Upper lobe of left lung (tissue), 6 donors: Measurements from ENCODE around the gene E2F4. TPM values are rescaled to one million over a fixed set of nuclear protein-coding genes. Genes with fewer than 3 reads are reported as not detected.

Experiments used
- ATAC-seq, 2 donors: fragments of 200-7000 bp; cut with Tn5 transposase; one replicate each; pipeline ENCODE4 v1.9.1; 2022; ENCODE audit warnings: mild to moderate bottlenecking in 2 of 2, moderate library complexity in 2 of 2; ENCODE audit not compliant: low FRiP score in 2 of 2
- DNase-seq, 2 donors: peaks; one replicate each; pipeline ENCODE4 v3.0.0-alpha.2; 2019 to 2020
- H3K27ac ChIP-seq, 4 donors: fragments of 200-600 bp; sonication (generic); one replicate each; pipeline ENCODE4 v1.5.1; 2016 to 2019
- H3K27me3 ChIP-seq, 4 donors: fragments of 200-600 bp; sonication (generic); one replicate each; pipeline ENCODE4 v1.5.1; 2017 to 2019
- H3K36me3 ChIP-seq, 4 donors: fragments of 200-600 bp; sonication (generic); one replicate each; pipeline ENCODE4 v1.5.1; 2016 to 2019
- H3K4me1 ChIP-seq, 4 donors: fragments of 200-600 bp; sonication (generic); one replicate each; pipeline ENCODE4 v1.5.1; 2018 to 2019
- H3K4me3 ChIP-seq, 4 donors: fragments of 200-600 bp; sonication (generic); one replicate each; pipeline ENCODE4 v1.5.1; 2017 to 2019; ENCODE audit warnings: mild to moderate bottlenecking in 2 of 4, moderate library complexity in 1 of 4
- H3K9me3 ChIP-seq, 4 donors: fragments of 200-600 bp; sonication (generic); one replicate each; pipeline ENCODE4 v1.5.1; 2018 to 2019
- EP300 ChIP-seq, 4 donors: sonication (generic); formaldehyde crosslinking; IDR thresholded peaks; one replicate each; pipeline ENCODE4 v1.5.1; 2017; ENCODE audit warnings: antibody characterized with exemption in 4 of 4, control low read depth in 2 of 4
- POLR2A ChIP-seq, 4 donors: fragments of 450-650 bp; IDR thresholded peaks; one replicate each; pipeline ENCODE4 v1.5.1; 2016 to 2017; ENCODE audit warnings: antibody characterized with exemption in 4 of 4, mild to moderate bottlenecking in 2 of 4
- POLR2AphosphoS5 ChIP-seq, 2 donors: sonication (generic); formaldehyde crosslinking; IDR thresholded peaks; one replicate each; pipeline ENCODE4 v1.5.1; 2017; ENCODE audit warnings: antibody characterized with exemption in 2 of 2
- WGBS, 2 donors: methylation state at CpG; one replicate each; pipeline ENCODE4 v1.1.5; 2017 to 2018; 5-methylcytosine and 5-hydroxymethylcytosine counted together
- total RNA-seq, 6 donors: library from RNA; depleted of rRNA in 4 of 6; stranded (reverse); fragments of >200 nt in 4 of 6; gene quantifications; one replicate each; pipeline versions ENCODE4 v1.1.0 to v1.2.1, GENCODE V29; 2016 to 2021
- TF ChIP-seq, protein P1 (sequence below), 6 experiments: fragments of 450-650 bp in 4 of 6; fragments of 200-600 bp in 2 of 6; sonication (generic) in 2 of 6; IDR thresholded peaks; one replicate each; pipeline ENCODE4 v1.5.1; 2016 to 2019; ENCODE audit warnings: antibody characterized with exemption in 6 of 6
- donor health status: DM: no; HTN: no; CAD: no; lungs with moderate emphysema.
- donor health status: DM: no; HTN: yes; CAD: no; lungs with severe emphysema.

E2F4 gene
- total RNA-seq, 6 donors from 2014 or later = 55.7 to 124 (median 85.4) TPM

DNA sequence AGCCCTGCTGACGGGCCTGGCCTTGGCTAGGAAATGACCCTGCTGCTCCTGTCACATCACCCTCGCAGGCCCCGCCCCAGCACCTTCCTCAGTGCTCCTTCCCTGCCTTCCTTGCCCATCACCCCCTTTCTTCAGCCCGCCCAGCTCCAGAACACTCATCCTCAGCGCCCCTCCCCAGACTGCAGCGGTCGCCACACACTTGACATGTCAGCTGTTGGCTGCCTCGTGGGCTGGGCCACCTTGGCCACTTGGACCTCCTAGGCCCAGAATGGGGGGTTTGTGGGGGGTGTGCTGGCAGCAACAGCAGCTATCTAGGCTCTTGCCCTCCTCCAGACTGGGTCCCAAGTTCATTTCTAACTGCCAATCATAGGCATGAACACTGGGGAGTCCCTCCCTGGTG is 17.6 kb downstream of the E2F4 start:
- Histone ChIP-seq H3K27me3 (no peaks in the 10 kb centered on the region), H3K4me1 (peaks cover 0 to 14% (median 4%) of the 10 kb centered on the region in 4 donors), H3K36me3 (peaks cover 0 to 16% (median under 1%) of the 10 kb centered on the region in 4 donors), H3K4me3 (no peak overlapping the region), H3K9me3 (no peaks in the 10 kb centered on the region), H3K27ac (no peak overlapping the region)
- DNase-seq = no peak
- TF ChIP-seq, protein P1, sequence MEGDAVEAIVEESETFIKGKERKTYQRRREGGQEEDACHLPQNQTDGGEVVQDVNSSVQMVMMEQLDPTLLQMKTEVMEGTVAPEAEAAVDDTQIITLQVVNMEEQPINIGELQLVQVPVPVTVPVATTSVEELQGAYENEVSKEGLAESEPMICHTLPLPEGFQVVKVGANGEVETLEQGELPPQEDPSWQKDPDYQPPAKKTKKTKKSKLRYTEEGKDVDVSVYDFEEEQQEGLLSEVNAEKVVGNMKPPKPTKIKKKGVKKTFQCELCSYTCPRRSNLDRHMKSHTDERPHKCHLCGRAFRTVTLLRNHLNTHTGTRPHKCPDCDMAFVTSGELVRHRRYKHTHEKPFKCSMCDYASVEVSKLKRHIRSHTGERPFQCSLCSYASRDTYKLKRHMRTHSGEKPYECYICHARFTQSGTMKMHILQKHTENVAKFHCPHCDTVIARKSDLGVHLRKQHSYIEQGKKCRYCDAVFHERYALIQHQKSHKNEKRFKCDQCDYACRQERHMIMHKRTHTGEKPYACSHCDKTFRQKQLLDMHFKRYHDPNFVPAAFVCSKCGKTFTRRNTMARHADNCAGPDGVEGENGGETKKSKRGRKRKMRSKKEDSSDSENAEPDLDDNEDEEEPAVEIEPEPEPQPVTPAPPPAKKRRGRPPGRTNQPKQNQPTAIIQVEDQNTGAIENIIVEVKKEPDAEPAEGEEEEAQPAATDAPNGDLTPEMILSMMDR (IDR thresholded peaks at IDR 0.05) = no peak
- TF ChIP-seq POLR2AphosphoS5 (IDR thresholded peaks at IDR 0.05) = no peak
- no peak for TF ChIP-seq POLR2A (IDR thresholded peaks at IDR 0.05)
- TF ChIP-seq EP300 (IDR thresholded peaks at IDR 0.05) = no peak
- no peak for ATAC-seq
- 87% methylated on average over 8 of the region's 8 CpGs for WGBS, 2 donors

DNA sequence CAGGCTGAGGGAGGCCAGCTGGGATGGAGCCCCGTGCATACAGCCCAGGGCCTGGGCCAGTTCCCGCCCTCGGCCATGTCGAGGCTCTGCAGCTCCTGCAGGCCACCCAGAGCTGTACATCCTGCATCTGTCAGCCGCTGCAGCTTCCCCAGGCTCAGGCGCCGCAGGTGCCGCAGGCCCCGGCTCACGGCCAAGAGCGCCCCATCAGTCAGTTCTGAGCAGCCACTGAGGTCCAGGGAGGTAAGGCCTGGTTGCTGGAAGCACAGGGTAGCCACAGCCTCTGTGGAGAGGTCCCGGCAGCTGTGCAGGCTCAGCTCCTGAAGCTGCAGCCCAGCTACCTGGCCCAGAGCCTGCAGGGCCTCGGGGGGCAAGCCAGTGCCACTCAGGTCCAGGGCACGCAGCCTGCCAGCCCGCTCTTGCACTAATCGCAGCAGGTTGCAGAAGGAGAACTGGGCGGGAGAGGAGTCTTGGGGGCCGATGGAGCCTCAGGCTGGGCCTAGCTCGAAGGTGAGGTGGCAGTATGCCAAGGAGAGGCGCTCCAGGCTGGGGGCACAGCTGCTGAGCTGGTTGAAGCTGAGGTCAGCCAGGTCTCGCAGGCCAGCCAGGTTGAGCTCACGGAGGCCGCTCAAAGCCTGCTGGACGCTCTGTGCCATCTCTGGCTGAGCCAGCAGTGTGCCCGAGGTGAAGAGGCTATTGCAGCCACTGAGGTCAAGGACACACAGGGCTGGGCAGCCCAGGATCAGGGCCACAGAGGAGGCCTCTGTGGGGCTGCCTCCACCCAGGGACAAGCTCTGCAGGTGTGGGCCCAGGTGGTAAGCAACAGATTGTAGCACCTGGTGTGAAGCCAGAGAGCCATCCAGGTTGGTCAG is 18.3 kb downstream of the E2F4 start:
- H3K4me3 ChIP-seq = no peak overlapping the region
- 92 to 93% methylated on average over 9 to 25 of the region's 25 CpGs for WGBS, 2 donors
- peaks cover 0 to 12% (median 0%) of the 10 kb centered on the region in 4 donors for H3K36me3 ChIP-seq
- H3K27ac ChIP-seq = no peak overlapping the region
- ATAC-seq (no peak), DNase-seq (peak in 1 of 2 donors; percentile 66)
- TF ChIP-seq EP300 (IDR thresholded peaks at IDR 0.05) (no peak), POLR2A (IDR thresholded peaks at IDR 0.05) (no peak), POLR2AphosphoS5 (IDR thresholded peaks at IDR 0.05) (no peak)
- peaks cover 0 to 14% (median 8%) of the 10 kb centered on the region in 4 donors for H3K4me1 ChIP-seq
- H3K27me3 ChIP-seq = no peaks in the 10 kb centered on the region
- H3K9me3 ChIP-seq = no peaks in the 10 kb centered on the region

DNA sequence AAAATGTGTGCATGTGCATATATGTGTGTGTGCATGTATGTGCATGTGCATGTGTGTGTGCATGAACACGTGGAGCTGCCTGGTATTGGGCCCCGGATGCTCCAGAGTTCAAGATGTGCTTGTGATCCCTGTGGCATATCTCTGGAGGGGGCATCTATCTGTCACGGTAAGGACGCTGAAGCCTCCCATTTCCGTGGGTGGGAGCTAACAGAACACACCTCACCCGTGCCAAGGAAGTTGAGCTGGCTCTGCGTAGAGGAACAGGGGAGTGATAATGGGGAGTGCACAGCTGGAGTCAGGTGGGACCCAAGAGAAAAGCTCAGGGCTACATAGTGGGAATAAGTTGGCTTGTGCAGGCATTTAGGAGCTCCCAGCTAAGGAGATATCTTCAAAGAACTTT is 19.7 kb downstream of the E2F4 start:
- WGBS, 2 donors = 74 to 83% methylated on average over 7 of the region's 7 CpGs
- Histone ChIP-seq H3K4me1 (peaks cover 10 to 24% (median 21%) of the 10 kb centered on the region in 4 donors), H3K27ac (no peak overlapping the region), H3K27me3 (no peaks in the 10 kb centered on the region), H3K4me3 (no peak overlapping the region), H3K9me3 (no peaks in the 10 kb centered on the region), H3K36me3 (peaks cover 0 to 7% (median 0%) of the 10 kb centered on the region in 4 donors)
- TF ChIP-seq POLR2AphosphoS5 (IDR thresholded peaks at IDR 0.05) (no peak), POLR2A (IDR thresholded peaks at IDR 0.05) (no peak), EP300 (IDR thresholded peaks at IDR 0.05) (no peak)
- TF ChIP-seq, protein P1 (IDR thresholded peaks at IDR 0.05) = no peak
- no peak for ATAC-seq
- no peak for DNase-seq

DNA sequence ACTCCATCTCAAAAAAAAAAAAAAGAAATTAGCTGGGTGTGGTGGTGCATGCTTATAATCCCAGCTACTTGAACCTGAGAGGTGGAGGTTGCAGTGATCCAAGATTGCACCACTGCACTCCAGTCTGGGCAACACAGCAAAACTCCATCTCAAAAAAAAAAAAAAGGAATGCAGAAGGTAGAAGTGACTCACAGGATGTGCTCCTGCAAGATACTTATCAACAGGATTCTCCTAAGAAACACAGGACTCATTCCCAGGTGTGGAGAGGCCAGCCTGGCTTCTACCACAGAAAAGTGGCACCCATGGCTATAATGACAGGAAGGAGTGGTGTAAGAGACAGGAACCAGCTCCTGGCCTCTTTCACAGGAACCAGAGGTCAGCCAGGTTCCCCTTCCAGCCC is 20.8 kb downstream of the E2F4 start:
- DNase-seq = peak in 1 of 2 donors; percentile 51
- Histone ChIP-seq H3K9me3 (no peaks in the 10 kb centered on the region), H3K27ac (peak overlapping the region in 1 of 4 donors; percentile 14), H3K4me3 (no peak overlapping the region), H3K27me3 (no peaks in the 10 kb centered on the region), H3K4me1 (peaks cover 21 to 29% (median 27%) of the 10 kb centered on the region in 4 donors), H3K36me3 (peaks cover 0 to under 1% (median 0%) of the 10 kb centered on the region in 4 donors)
- TF ChIP-seq EP300 (IDR thresholded peaks at IDR 0.05) = no peak
- TF ChIP-seq POLR2A (IDR thresholded peaks at IDR 0.05) = no peak
- TF ChIP-seq POLR2AphosphoS5 (IDR thresholded peaks at IDR 0.05) = no peak
- TF ChIP-seq, protein P1 (IDR thresholded peaks at IDR 0.05) = no peak
- ATAC-seq = no peak

DNA sequence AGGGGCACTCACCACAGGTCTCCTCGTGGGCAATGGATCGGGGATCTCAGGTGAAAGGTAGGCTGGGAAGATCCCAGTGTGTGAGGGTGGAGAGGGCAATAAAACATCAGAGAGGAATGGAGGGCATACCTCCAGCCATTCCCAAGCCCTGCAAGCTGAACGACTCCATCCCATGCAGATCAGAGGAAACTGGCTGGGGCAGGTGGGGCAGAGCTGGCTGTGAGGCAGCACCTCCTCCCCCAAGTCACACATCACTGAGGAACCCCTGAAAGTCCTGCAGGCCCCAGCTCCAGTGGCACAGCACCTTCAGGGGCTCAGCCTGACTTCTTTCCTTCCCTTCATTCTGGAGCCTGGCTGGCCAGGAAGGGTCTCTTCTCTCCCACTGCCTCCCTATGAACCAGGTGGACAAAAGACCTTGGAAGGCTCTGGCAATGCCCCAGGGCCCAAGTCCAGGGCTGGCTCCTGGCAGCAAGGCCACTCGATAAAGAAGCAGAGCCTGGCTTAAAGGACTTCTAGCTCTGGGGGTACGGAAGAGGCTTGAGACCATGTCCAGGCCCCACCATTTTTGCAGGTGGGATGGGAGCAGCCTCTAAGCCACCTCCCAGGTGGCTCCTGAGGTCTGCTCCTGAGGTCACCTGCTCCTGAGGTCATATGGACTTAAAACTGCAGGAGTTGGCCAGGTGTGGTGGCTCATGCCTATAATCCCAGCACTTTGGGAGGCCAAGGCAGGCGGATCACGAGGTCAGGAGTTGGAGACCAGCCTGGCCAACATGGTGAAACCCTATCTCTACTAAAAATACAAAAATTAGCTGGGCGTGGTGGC is 21.5 kb downstream of the E2F4 start:
- no peaks in the 10 kb centered on the region for H3K9me3 ChIP-seq
- DNase-seq (no peak), ATAC-seq (no peak)
- no peaks in the 10 kb centered on the region for H3K27me3 ChIP-seq
- peaks cover 23 to 34% (median 31%) of the 10 kb centered on the region in 4 donors for H3K4me1 ChIP-seq
- TF ChIP-seq EP300 (IDR thresholded peaks at IDR 0.05) = no peak
- no peak for TF ChIP-seq POLR2AphosphoS5 (IDR thresholded peaks at IDR 0.05)
- TF ChIP-seq POLR2A (IDR thresholded peaks at IDR 0.05) = no peak
- TF ChIP-seq, protein P1 (IDR thresholded peaks at IDR 0.05) = no peak
- H3K36me3 ChIP-seq = no peaks in the 10 kb centered on the region
- WGBS, 2 donors = 77 to 86% methylated on average over 8 of the region's 8 CpGs
- no peak overlapping the region for H3K4me3 ChIP-seq
- H3K27ac ChIP-seq = peak overlapping the region in 1 of 4 donors; percentile 14
